ENCODE measurements around the gene CPN2. TPM values are rescaled to one million over a fixed set of nuclear protein-coding genes. Genes with fewer than 3 reads are reported as not detected.

Gene CPN2
- total RNA-seq, 1 experiment from 2014 or later, result not detected

- H3K23ac ChIP-seq (ENCODE audit: insufficient read length, low read depth, low read length), result no peak overlapping the region
- H3T11ph ChIP-seq (ENCODE audit: low read length), result no peak overlapping the region
- no peak overlapping the region for H3K4ac ChIP-seq (ENCODE audit: low read depth, low read length)
- peaks cover 20 to 27% (median 20%) of the 10 kb centered on the region in 3 experiments for H3K36me3 Mint-ChIP-seq (ENCODE audit: insufficient read depth in 1 of 3, low read depth in 3 of 3)
- H3K14ac ChIP-seq (ENCODE audit: insufficient read depth, low read length), result no peak overlapping the region
- no peak overlapping the region for H4K5ac ChIP-seq (ENCODE audit: insufficient read length, low read depth, low read length)
- H3K23me2 ChIP-seq (ENCODE audit: insufficient read length, low read depth, low read length, poor library complexity, severe bottlenecking), result no peaks in the 10 kb centered on the region
- H3K9me3 Mint-ChIP-seq, result peaks cover 32 to 54% of the 10 kb centered on the region in 2 experiments
- H3K27me3 Mint-ChIP-seq (ENCODE audit: low read depth), result peaks cover 63% of the 10 kb centered on the region
- H2BK12ac ChIP-seq (ENCODE audit: insufficient read length, low read depth, low read length), result no peak overlapping the region
- WGBS (ENCODE audit: extremely low coverage, insufficient read length, low lambda C conversion rate), result no CpG with 5 or more reads among the region's 3 CpGs
- no peak overlapping the region for H3K18ac ChIP-seq (ENCODE audit: insufficient read length, low read depth, low read length)
- peaks cover 3% of the 10 kb centered on the region; the same call in 1 of the 2 replicates for H3K27me3 ChIP-seq (ENCODE audit: insufficient read depth, low read length)
- no peak overlapping the region for H2BK15ac ChIP-seq (ENCODE audit: low read depth, low read length)
- H4K91ac ChIP-seq (ENCODE audit: insufficient read length, low read depth, low read length), result no peak overlapping the region
- H3K79me1 ChIP-seq (ENCODE audit: insufficient read depth, low read depth, low read length, poor library complexity, severe bottlenecking), result no peaks in the 10 kb centered on the region
- no peak overlapping the region for H2BK120ac ChIP-seq (ENCODE audit: low read depth, low read length, poor library complexity, severe bottlenecking)
- no peak overlapping the region for H2BK5ac ChIP-seq (ENCODE audit: insufficient read length, low read length)
- H3K4me1 Mint-ChIP-seq, result peaks cover 26 to 36% of the 10 kb centered on the region in 2 experiments
- H3K4me1 ChIP-seq (ENCODE audit: insufficient read depth, low read length), result no peaks in the 10 kb centered on the region; the same call in 1 of the 2 replicates
- H4K8ac ChIP-seq (replicated peaks; ENCODE audit: insufficient read length, low read depth, low read length), result no peak overlapping the region
- H3K4me3 Mint-ChIP-seq, result no peak overlapping the region
- no peak overlapping the region for H3K9ac ChIP-seq (ENCODE audit: extremely low read depth, insufficient read length, low read length)
- H3K4me2 ChIP-seq (ENCODE audit: insufficient read depth, insufficient read length, low read length), result no peak overlapping the region
- no peak for DNase-seq
- peaks cover 21% of the 10 kb centered on the region for H3K9me3 ChIP-seq (ENCODE audit: control insufficient read depth, low read depth, low read length)
- no peak overlapping the region for H3K56ac ChIP-seq (ENCODE audit: insufficient read length, low read depth, low read length)
- H2AK5ac ChIP-seq (ENCODE audit: insufficient read length, low read length), result no peak overlapping the region
- TF ChIP-seq CTCF (conservative IDR thresholded peaks at IDR 0.05), result no peak
- no peak overlapping the region; a peak in 1 of 7 replicates for H3K27ac Mint-ChIP-seq
- H3K79me2 ChIP-seq (ENCODE audit: insufficient read depth, low read length), result no peaks in the 10 kb centered on the region
- H2BK20ac ChIP-seq (ENCODE audit: low read depth, low read length, poor library complexity, severe bottlenecking), result no peak overlapping the region
- no peak overlapping the region for H2AFZ ChIP-seq (ENCODE audit: low read length)
- H3K27ac ChIP-seq (ENCODE audit: insufficient read length, low read depth, low read length), result no peak overlapping the region
- H4K20me1 ChIP-seq (ENCODE audit: control insufficient read depth, insufficient read depth, insufficient read length), result no peaks in the 10 kb centered on the region
Measured at GRCh38 chr3:194318511-194319161, 32.5 kb downstream of the CPN2 start.

All from H9 (cell line).